OCI-LY1 (cell line): ENCODE measurements around the gene TAF11L6.
"Not testable (repeated sequence)": the region's sequence is repeated elsewhere in the genome, so short reads cannot be mapped to it uniquely, and the experiment has no call there.

Source experiments
- H2AFZ ChIP-seq: fragments of 200-600 bp; sonication (generic), shearing (Covaris generic); 2 replicates; pipeline ENCODE4 v1.6.0; 2014; ENCODE audit warnings: antibody characterized with exemption, mild to moderate bottlenecking, low read length
- H3F3A ChIP-seq: fragments of 200-600 bp; sonication (generic), shearing (Covaris generic); 2 replicates; pipeline ENCODE4 v1.6.0; 2014; ENCODE audit warnings: mild to moderate bottlenecking, antibody characterized with exemption, low read length, moderate library complexity; ENCODE audit not compliant: insufficient read depth
- H3K27ac ChIP-seq: fragments of 200-600 bp; sonication (generic); 2 replicates; pipeline ENCODE4 v1.5.1; 2014; ENCODE audit warnings: low read length, mixed run types, mild to moderate bottlenecking, low read depth; ENCODE audit not compliant: poor library complexity, severe bottlenecking
- H3K27me3 ChIP-seq: fragments of 200-600 bp; sonication (generic); 2 replicates; pipeline ENCODE4 v1.6.0; 2014; ENCODE audit warnings: antibody characterized with exemption, mild to moderate bottlenecking, low read length, moderate library complexity; ENCODE audit not compliant: insufficient read depth
- H3K36me3 ChIP-seq: fragments of 200-600 bp; sonication (generic); 2 replicates; pipeline ENCODE4 v1.6.1; 2014; ENCODE audit warnings: mild to moderate bottlenecking, antibody characterized with exemption, low read length, moderate library complexity, mixed read lengths; ENCODE audit not compliant: insufficient read depth
- H3K4me1 ChIP-seq: fragments of 200-600 bp; sonication (generic); 2 replicates; pipeline ENCODE4 v1.5.1; 2014; ENCODE audit warnings: mild to moderate bottlenecking, low read length, moderate library complexity; ENCODE audit not compliant: insufficient read depth, severe bottlenecking
- H3K4me2 ChIP-seq: fragments of 200-600 bp; sonication (generic), shearing (Covaris generic); 2 replicates; pipeline ENCODE4 v1.6.1; 2014; ENCODE audit warnings: low read length
- H3K4me3 ChIP-seq: fragments of 200-600 bp; sonication (generic); 2 replicates; pipeline ENCODE4 v1.5.1; 2014; ENCODE audit warnings: low read length, low read depth, mild to moderate bottlenecking, mixed read lengths; ENCODE audit not compliant: poor library complexity, severe bottlenecking
- H3K79me2 ChIP-seq: fragments of 200-600 bp; shearing (Covaris generic); 2 replicates; pipeline ENCODE4 v1.6.1; 2016; ENCODE audit warnings: mixed run types, low read length, mixed read lengths; ENCODE audit not compliant: insufficient read depth
- H3K9ac ChIP-seq: fragments of 200-600 bp; sonication (generic), shearing (Covaris generic); 2 replicates; pipeline ENCODE4 v1.6.1; 2014; ENCODE audit warnings: mild to moderate bottlenecking, low read length, mixed read lengths
- H3K9me2 ChIP-seq: fragments of 200-600 bp; sonication (generic), shearing (Covaris generic); 2 replicates; pipeline ENCODE4 v1.6.1; 2014; ENCODE audit warnings: low read depth, mild to moderate bottlenecking, low read length, mixed read lengths
- H3K9me3 ChIP-seq: fragments of 200-600 bp; shearing (Covaris generic); 2 replicates; pipeline ENCODE4 v1.6.1; 2014; ENCODE audit warnings: low read length, mixed read lengths
- H4K20me1 ChIP-seq: fragments of 200-600 bp; sonication (generic), shearing (Covaris generic); 2 replicates; pipeline ENCODE4 v1.6.0; 2016; ENCODE audit warnings: mild to moderate bottlenecking, low read length; ENCODE audit not compliant: insufficient read depth
- CTCF ChIP-seq: fragments of 200-600 bp; sonication (generic), shearing (Covaris generic); IDR thresholded peaks from 2 replicates; pipeline ENCODE4 v1.5.1; 2017; ENCODE audit warnings: mild to moderate bottlenecking, antibody characterized with exemption, low read length, moderate library complexity, mixed read lengths
- EZH2 ChIP-seq: fragments of 200-600 bp; sonication (generic), shearing (Covaris generic); IDR thresholded peaks from 2 replicates; pipeline ENCODE4 v1.8.0; 2017; ENCODE audit warnings: borderline replicate concordance, mixed run types, mild to moderate bottlenecking, antibody characterized with exemption, low read length, moderate library complexity, mixed read lengths

TAF11L6 gene

GRCh38 chr5:17511775-17512325, 16.6 kb upstream of the TAF11L6 start:
- no peaks in the 10 kb centered on the region for H3K79me2 ChIP-seq
- no peak overlapping the region for H3K4me3 ChIP-seq
- no peak overlapping the region for H3K27ac ChIP-seq
- no peaks in the 10 kb centered on the region for H3F3A ChIP-seq
- H4K20me1 ChIP-seq = no peaks in the 10 kb centered on the region
- H3K36me3 ChIP-seq = no peaks in the 10 kb centered on the region
- H2AFZ ChIP-seq = no peak overlapping the region
- no peaks in the 10 kb centered on the region for H3K9me3 ChIP-seq
- H3K9me2 ChIP-seq = no peaks in the 10 kb centered on the region
- H3K27me3 ChIP-seq = no peaks in the 10 kb centered on the region
- TF ChIP-seq CTCF = no peak
- TF ChIP-seq EZH2 = no peak
- no peak overlapping the region for H3K9ac ChIP-seq
- no peaks in the 10 kb centered on the region for H3K4me1 ChIP-seq
- no peak overlapping the region for H3K4me2 ChIP-seq

GRCh38 chr5:17517526-17517925, 10.9 kb upstream of the TAF11L6 start:
- not testable (repeated sequence) for H2AFZ ChIP-seq

GRCh38 chr5:17518067-17518466, 10.4 kb upstream of the TAF11L6 start, which contains the start of gene TAF11L3:
Gene TAF11L3, plus strand, starts transcription at chr5:17518367.
- not testable (repeated sequence) for H3K9ac ChIP-seq, H3K4me3 ChIP-seq, H3K9me3 ChIP-seq, H3K4me2 ChIP-seq, H3K36me3 ChIP-seq, H3K9me2 ChIP-seq, H3K27me3 ChIP-seq, H3K27ac ChIP-seq, H3F3A ChIP-seq, H4K20me1 ChIP-seq, H3K4me1 ChIP-seq, H3K79me2 ChIP-seq, H2AFZ ChIP-seq

More at GRCh38 chr5:17517526-17517925, 10.9 kb upstream of the TAF11L6 start:
- H3F3A ChIP-seq, H3K79me2 ChIP-seq, H3K4me2 ChIP-seq, H3K27ac ChIP-seq, H3K27me3 ChIP-seq, H3K9me3 ChIP-seq, H3K4me1 ChIP-seq, H3K9ac ChIP-seq, H3K36me3 ChIP-seq, H3K9me2 ChIP-seq, H4K20me1 ChIP-seq, H3K4me3 ChIP-seq: not testable (repeated sequence)

GRCh38 chr5:17519508-17519907, 9.0 kb upstream of the TAF11L6 start:
- not testable (repeated sequence) for H3F3A ChIP-seq, H3K4me2 ChIP-seq, H3K9me3 ChIP-seq, H3K9ac ChIP-seq, H3K4me3 ChIP-seq, H3K4me1 ChIP-seq, H3K79me2 ChIP-seq, H3K9me2 ChIP-seq, H3K27me3 ChIP-seq, H3K27ac ChIP-seq, H4K20me1 ChIP-seq, H3K36me3 ChIP-seq, H2AFZ ChIP-seq

- not testable (repeated sequence) for H2AFZ ChIP-seq, H3K79me2 ChIP-seq, H3K9ac ChIP-seq, H3K4me2 ChIP-seq, H3K4me3 ChIP-seq, H3K9me2 ChIP-seq, H3K4me1 ChIP-seq, H3F3A ChIP-seq, H4K20me1 ChIP-seq, H3K36me3 ChIP-seq, H3K27me3 ChIP-seq, H3K9me3 ChIP-seq, H3K27ac ChIP-seq
Measured at GRCh38 chr5:17521501-17521900, 7.0 kb upstream of the TAF11L6 start, which contains the start of gene TAF11L4. Gene TAF11L4, plus strand, starts transcription at chr5:17521801.

GRCh38 chr5:17524935-17525334, 3.5 kb upstream of the TAF11L6 start, which contains the start of gene TAF11L5:
Gene TAF11L5, plus strand, starts transcription at chr5:17525235.
- not testable (repeated sequence) for H3K4me1 ChIP-seq, H2AFZ ChIP-seq, H3K36me3 ChIP-seq, H3K4me3 ChIP-seq, H3K9me2 ChIP-seq, H3K79me2 ChIP-seq, H3K4me2 ChIP-seq, H3K27me3 ChIP-seq, H4K20me1 ChIP-seq, H3K9me3 ChIP-seq, H3F3A ChIP-seq, H3K9ac ChIP-seq, H3K27ac ChIP-seq

- not testable (repeated sequence) for H3K9ac ChIP-seq, H2AFZ ChIP-seq, H3K4me3 ChIP-seq, H3K36me3 ChIP-seq, H3K9me3 ChIP-seq, H3K4me2 ChIP-seq, H3K27me3 ChIP-seq, H3K4me1 ChIP-seq, H3K9me2 ChIP-seq, H3K79me2 ChIP-seq, H3F3A ChIP-seq, H3K27ac ChIP-seq, H4K20me1 ChIP-seq
Measured at GRCh38 chr5:17526504-17526903, 2.0 kb upstream of the TAF11L6 start.
